SHP77 (cell line): ENCODE measurements around the gene TOPBP1.
"Not testable (repeated sequence)": the region's sequence is repeated elsewhere in the genome, so short reads cannot be mapped to it uniquely, and the experiment has no call there.

ENCODE experiments used
- DNase-seq, 2 experiments: peaks; one replicate each; lab custom pipeline; 2025; lab: John Stamatoyannopoulos, UW

The TOPBP1 gene

GRCh38 chr3:133661454-133662277 lies at the start of gene TOPBP1:
TSS of gene TOPBP1 (minus strand) at chr3:133661941. CDS start at chr3:133661127, 814 bp downstream.
- DNase-seq: peak; percentile 87 to 89

DNA sequence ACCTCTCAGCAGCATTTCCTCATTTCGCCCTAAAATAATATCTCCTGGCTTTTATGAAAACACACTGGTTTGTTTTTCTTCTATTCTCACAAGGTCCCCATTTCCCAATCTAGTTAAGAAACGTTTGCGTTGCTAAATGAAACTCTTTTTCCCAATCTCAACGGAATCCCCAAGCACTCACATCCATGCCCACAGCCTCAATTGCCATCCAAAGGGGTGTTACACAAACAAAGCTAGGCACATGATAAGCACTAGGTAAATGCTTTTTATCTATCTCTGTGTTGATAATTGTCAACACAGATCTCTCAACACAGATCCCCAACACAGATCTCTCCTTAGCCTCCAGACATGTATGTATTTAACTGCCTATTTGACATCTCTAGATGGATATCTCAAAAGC lies 49.3 kb upstream of the TOPBP1 start:
- no peak for DNase-seq

- no peak for DNase-seq
These were observed 47.5 kb upstream of the TOPBP1 start for GRCh38 chr3:133709139-133709750.

DNA sequence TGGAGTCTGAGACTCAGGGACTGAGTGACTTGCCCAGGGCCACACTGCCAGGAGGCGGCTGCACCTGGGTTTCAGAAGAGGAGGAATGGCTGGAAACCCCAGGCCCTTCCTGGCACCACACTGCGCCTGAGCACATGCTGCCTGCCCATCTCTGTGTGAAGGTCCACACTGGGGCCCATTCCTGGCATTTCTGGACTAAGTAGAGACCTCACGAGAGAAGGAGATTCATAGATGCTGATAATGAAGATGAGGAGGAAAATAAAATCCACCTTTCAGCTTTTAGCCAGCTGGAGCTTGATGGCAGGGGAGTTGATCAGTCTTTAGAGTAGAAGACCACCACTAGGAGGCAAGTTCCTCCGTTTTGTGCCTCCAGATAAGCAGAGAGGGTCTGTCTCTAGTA lies 44.3 kb upstream of the TOPBP1 start:
- DNase-seq: no peak

GRCh38 chr3:133703915-133704314 lies 42.2 kb upstream of the TOPBP1 start:
- no peak for DNase-seq

DNA sequence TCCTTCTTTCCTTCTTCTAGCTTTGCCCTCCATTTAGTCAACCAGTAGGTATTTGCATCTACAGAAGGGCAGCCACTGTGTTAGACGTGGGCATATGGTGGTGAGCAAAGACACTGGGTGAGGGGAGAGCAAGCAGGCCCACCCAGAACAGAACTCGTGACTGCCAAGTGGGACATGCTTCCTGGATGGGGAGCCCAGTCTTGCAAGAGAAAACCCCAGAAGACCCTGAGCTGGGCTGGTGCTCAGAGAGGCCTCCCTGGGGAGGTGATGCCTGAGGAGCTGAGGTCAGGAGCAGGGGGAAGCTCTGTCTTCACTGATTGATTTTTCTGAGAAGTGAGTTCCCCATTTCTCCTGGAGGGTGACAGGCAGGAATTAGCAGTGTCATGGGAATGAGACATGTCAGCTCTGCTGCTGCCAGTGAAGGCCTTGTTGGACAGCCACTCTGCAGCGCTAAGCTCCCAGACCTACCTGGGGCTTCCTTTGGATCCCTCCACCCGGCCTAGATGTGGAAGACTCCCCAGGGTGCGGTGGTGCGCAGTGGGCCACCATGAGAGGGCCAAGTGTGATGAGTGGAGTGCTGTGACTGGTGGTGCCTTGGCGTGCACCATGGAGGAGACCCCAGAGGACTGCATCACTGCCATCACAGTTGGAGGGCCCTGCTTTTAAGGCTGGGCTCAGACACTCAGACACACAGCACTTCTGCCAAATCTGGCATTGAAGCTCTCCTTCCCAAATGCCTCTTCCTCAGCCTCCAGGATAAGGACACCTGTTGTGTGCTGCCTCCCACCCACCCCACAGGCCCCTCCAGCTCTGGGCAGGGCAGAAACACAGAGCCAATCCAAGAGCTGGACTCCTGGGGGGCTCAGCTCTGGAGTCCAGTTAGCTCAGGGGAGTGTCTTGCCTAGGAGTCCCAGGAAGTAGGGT lies 40.0 kb upstream of the TOPBP1 start:
- DNase-seq: no peak

- no peak for DNase-seq
These were observed 38.6 kb upstream of the TOPBP1 start for GRCh38 chr3:133700351-133700750.

- no peak for DNase-seq
These were observed 38.2 kb upstream of the TOPBP1 start for GRCh38 chr3:133699903-133700302.

- no peak for DNase-seq
These were observed 37.7 kb upstream of the TOPBP1 start for GRCh38 chr3:133699467-133699866.

DNA sequence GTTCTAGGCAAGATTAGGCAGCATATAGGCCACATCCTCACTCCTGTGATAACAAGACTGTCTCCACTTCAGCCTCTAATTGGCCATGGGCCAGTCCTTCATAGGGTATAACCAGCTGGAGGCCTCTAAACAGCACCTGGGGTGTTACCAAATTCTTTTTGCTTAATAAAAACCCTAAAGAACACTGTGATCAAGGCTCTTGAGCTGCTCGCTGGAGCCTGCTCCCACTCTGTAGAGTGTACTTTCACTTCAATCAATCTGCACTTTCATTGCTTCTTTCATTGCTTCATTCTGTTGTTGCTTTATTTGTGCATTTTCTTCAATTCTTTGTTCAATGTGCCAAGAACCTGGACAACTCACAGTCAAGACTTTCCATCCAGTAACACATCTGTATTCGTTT lies 36.2 kb upstream of the TOPBP1 start:
- no peak for DNase-seq

- DNase-seq: no peak
These were observed 33.9 kb upstream of the TOPBP1 start for GRCh38 chr3:133695560-133696171.

DNA sequence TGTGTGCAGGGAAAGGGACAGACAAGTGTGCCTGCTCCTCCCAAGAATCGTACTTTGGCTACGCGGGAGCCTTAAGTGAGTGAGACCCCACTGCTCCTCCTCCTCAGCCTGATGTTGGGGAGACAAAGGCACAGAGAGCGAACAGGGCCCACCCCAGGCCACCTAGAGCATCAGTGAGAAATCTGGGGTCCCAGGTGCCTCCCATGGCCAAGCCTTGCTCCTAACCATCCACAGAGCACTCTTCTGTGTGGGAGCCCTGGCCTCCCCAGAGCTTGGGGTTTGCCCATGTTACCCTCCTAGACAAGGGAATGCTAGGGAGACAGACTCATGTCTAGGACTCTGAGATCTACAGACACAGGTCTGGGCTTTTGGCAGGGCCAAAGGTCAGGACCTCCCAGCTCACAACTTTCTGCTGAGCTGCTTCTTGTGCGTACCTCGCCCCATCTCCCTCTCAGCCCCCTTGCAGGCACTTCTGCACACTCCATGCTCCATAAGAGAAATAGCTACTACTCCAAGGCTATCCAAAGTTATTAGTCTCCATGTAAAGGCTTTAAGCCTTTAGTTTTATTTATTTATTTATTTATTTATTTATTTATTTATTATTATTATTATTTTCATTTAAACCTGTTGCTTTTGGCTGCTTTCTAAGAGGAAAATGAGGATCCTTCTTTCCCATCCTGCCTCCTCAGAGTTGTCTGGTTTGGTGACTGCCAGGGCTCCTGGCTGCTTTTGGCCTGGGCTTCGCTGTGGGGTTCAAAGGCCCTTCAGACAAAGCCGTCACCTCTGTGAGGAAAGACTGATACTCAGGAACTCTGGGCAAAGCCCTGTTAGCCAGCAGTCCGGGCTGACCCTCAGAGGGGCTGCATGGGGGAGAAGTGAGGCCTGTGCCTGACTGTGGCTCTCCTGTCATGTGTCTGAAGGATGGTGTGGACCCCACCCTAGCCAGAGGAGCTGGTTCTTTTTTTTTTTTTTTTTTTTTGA lies 32.8 kb upstream of the TOPBP1 start:
- DNase-seq: no peak

- DNase-seq: no peak
These were observed 32.1 kb upstream of the TOPBP1 start for GRCh38 chr3:133693821-133694220.

DNA sequence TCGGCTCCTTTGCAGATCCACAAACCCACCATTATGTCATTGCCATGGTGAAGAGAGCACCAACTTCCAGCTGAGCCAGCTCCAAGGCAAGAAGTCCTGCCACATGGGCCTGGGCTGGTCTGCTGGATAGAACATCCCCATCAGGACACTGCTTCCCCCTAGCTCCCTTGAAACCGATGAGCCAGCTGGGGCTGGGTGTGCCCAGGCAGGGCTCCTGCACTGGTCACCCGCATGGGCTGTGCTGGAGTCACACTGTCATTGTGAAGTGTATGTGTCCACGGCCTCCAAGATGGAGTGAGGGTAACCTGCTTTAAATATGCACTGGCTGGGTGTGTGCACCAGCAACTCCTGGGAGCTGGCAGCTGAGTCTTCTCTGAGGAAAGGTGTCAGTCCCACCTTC lies 31.0 kb upstream of the TOPBP1 start:
- no peak for DNase-seq

DNA sequence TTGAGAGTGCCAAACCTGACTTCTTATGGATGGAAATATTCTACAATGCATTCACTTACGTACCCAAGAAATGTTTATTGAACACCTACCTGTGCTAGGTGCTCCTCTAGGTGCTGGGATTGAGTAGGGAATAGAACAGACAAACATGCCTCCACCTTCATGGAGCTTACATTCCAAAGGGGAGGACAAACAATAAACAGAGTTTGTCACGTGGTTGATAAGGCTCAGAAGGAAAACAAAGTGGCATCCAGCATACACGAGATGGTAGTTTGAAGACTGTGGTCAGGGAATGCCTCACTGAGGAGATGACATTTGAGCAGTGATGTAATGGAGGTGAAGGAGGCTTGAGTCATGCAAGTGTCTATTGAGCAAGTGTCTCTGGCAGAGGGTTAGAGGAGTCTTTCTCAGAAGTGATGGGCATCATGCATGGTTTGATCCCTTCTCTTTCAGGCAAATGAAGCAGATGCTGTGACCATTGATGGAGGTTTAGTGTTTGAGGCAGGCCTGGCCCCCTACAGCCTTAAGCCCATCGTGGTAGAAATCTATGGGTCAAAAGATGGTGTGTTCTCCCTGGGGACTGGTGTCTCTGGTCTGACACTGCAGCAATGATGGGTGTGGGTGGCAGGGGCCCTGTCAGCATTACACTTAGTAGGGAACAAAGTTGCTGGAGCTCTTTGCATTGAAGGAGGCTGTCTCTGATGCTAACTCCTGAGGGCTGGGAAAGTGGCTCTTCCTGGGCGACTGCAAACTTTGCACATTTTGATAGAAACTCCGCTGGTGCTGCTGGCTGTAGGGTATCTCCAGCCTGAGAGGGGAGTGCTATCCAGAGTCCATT lies 29.7 kb upstream of the TOPBP1 start:
- DNase-seq: no peak

DNA sequence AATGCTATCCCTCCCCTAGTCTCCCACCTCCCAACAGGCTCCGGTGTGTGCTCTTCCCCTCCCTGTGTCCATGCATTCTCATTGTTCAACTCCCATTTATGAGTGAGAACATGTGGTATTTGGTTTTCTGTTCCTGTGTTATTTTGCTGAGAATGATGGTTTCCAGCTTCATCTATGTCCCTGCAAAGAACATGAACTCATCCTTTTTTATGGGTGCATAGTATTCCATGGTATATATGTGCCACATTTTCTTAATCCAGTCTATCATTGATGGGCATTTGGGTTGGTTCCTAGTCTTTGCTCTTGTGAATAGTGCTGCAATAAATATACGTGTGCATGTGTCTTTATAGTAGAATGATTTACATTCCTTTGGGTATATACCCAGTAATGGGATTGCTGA lies 16.3 kb upstream of the TOPBP1 start:
- not testable (repeated sequence) for DNase-seq

DNA sequence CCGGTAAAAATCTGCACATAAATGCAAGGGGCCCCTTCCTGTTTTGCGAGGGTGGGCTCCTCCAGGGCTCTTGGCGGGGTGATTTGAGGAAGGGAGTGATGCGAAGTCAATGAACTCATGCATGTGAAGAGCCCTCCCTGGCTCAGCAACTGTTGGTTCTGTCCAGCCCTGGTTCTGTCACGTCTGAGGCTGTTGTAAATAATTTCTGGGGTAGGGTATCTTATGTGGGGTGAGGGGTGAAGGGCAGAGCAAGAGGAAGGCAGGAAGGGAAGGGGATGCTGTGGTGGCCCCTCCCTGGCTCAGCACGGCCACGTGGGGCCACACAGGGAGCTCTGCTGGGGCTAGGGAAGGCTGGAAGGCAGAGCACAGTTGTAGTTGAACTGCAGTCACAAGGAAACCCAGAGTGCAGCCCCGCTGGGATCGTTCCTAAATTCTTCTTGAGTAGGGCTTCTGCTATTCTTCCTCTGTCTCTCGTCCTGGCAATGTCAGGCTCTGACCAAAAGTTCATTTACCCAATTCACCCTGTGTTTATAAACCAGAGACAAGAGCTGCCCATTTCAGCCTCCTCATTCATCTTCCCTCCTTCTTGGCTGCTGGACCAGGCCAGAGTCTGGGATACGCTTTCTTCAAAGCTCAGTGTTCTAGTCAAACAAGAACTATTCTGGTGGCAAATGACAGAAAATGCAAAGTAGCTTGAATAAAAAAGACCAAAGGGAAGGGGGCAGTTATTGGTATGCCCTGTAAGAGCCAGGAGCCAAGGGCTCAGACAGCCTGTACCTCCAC lies 14.8 kb upstream of the TOPBP1 start:
- DNase-seq: no peak

- DNase-seq: no peak
These were observed 14.0 kb upstream of the TOPBP1 start for GRCh38 chr3:133675631-133676335.
